ENCODE data around the gene RTP2.

DNA sequence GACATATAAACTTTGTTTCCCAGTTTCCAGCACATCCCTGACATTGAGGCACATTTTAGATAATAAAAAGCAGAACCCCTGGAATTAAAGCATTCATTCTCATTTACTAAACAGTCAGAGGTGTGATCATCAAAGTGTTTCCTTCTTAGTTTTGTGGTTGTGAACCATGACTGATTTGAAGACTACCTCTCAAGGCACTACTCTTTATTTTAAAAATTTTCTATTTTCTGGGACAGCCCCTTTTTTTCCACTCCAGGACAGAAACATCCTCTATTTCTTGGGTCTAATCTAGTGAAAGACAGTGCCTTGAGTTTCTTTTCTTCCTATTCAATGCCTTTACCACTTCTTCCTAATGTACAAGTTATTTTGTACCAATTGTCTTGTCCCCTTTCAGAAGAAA is 37.3 kb downstream of the RTP2 start:
- TF ChIP-seq, protein P1, sequence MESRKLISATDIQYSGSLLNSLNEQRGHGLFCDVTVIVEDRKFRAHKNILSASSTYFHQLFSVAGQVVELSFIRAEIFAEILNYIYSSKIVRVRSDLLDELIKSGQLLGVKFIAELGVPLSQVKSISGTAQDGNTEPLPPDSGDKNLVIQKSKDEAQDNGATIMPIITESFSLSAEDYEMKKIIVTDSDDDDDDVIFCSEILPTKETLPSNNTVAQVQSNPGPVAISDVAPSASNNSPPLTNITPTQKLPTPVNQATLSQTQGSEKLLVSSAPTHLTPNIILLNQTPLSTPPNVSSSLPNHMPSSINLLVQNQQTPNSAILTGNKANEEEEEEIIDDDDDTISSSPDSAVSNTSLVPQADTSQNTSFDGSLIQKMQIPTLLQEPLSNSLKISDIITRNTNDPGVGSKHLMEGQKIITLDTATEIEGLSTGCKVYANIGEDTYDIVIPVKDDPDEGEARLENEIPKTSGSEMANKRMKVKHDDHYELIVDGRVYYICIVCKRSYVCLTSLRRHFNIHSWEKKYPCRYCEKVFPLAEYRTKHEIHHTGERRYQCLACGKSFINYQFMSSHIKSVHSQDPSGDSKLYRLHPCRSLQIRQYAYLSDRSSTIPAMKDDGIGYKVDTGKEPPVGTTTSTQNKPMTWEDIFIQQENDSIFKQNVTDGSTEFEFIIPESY (IDR thresholded peaks at IDR 0.05; ENCODE audit: extremely low read depth, insufficient replicate concordance, low read length), result no peak
- TF ChIP-seq, protein P2, sequence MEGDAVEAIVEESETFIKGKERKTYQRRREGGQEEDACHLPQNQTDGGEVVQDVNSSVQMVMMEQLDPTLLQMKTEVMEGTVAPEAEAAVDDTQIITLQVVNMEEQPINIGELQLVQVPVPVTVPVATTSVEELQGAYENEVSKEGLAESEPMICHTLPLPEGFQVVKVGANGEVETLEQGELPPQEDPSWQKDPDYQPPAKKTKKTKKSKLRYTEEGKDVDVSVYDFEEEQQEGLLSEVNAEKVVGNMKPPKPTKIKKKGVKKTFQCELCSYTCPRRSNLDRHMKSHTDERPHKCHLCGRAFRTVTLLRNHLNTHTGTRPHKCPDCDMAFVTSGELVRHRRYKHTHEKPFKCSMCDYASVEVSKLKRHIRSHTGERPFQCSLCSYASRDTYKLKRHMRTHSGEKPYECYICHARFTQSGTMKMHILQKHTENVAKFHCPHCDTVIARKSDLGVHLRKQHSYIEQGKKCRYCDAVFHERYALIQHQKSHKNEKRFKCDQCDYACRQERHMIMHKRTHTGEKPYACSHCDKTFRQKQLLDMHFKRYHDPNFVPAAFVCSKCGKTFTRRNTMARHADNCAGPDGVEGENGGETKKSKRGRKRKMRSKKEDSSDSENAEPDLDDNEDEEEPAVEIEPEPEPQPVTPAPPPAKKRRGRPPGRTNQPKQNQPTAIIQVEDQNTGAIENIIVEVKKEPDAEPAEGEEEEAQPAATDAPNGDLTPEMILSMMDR (IDR thresholded peaks at IDR 0.05 in 2 of 3, conservative IDR thresholded peaks at IDR 0.05 in 1 of 3; ENCODE audit: borderline replicate concordance in 1 of 3, insufficient read depth in 1 of 3, low read depth in 2 of 3, low read length in 2 of 3), result no peak
